Measurements from ENCODE around the gene RALGPS1.

Gene RALGPS1

DNA sequence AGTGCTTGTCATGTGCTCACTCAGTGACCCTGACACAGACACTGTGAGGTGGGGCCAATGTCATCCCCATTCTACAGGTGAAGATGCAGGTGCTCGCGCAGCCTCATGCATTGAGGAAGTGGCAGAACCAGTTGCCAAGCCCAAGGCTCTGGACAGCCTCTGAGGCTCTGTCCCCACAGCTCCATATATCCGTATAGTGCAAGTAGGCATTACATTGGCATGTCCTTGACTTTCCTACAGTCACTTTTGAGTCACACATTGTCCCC is 266.7 kb downstream of the RALGPS1 start:
- Mint-ChIP-seq H3K36me3 (ENCODE audit: insufficient read depth) (peaks cover 3% of the 10 kb centered on the region), H3K27me3 (no peaks in the 10 kb centered on the region), H3K9me3 (no peaks in the 10 kb centered on the region), H3K4me1 (no peaks in the 10 kb centered on the region), H3K27ac (ENCODE audit: low read depth) (no peak overlapping the region), H3K4me3 (no peak overlapping the region)
- ATAC-seq (replicated peaks; ENCODE audit: extremely low read depth, poor library complexity, severe bottlenecking) (no peak), DNase-seq (ENCODE audit: low spot score in 2 of 2) (no peak)

GRCh38 chr9:127181595-127182190 is 267.1 kb downstream of the RALGPS1 start:
- no peaks in the 10 kb centered on the region for H3K9me3 Mint-ChIP-seq
- no peaks in the 10 kb centered on the region for H3K4me1 Mint-ChIP-seq
- no peaks in the 10 kb centered on the region for H3K27me3 Mint-ChIP-seq
- no peak overlapping the region for H3K4me3 Mint-ChIP-seq
- H3K36me3 Mint-ChIP-seq (ENCODE audit: insufficient read depth), result peaks cover 3% of the 10 kb centered on the region
- H3K27ac Mint-ChIP-seq (ENCODE audit: low read depth), result no peak overlapping the region
- ATAC-seq (replicated peaks; ENCODE audit: extremely low read depth, poor library complexity, severe bottlenecking), result no peak
- no peak for DNase-seq (ENCODE audit: low spot score in 2 of 2)

DNA sequence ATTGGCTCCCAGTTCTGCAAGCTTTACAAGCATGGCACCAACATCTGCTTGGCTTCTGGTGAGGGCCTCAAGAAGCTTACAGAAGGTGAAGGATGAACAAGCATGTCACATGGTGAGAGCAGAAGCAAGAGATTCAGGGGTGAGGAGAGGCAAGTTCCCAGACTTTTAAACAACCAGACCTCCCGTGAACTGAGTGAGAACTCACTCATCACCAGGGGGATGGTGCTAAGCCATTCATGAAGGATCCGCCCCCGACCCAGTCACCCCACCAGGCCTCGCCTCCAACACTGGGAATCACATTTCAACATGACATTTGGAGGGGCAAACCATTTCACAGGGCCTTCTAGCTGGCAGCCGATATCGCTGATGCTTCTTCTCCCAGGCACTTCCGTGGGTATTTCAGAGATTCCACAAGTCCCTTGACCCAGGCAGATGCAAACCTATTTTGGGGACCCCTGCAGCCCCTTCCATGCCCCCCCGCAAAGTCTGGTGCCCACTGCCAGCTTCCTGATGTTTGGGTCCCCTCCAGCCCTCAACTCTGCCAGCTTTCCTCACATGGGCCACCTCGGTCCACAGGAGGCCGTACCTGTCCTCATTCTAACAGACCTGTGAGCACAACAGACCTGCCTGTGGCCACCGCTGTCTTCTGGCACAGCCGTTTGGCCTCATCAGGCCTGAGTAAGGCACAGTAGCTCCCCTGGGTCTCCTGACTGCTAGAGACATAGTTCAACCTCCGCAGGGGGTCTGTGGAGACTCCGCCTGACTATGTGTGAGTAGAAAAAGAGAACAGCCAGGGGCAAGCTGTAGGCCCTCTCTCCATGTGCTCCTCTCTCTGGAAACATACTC is 268.5 kb downstream of the RALGPS1 start:
- no peaks in the 10 kb centered on the region for H3K27me3 Mint-ChIP-seq
- no peaks in the 10 kb centered on the region for H3K9me3 Mint-ChIP-seq
- peaks cover 3% of the 10 kb centered on the region for H3K36me3 Mint-ChIP-seq (ENCODE audit: insufficient read depth)
- H3K27ac Mint-ChIP-seq (ENCODE audit: low read depth), result no peak overlapping the region
- H3K4me3 Mint-ChIP-seq, result no peak overlapping the region
- H3K4me1 Mint-ChIP-seq, result no peaks in the 10 kb centered on the region
- no peak for ATAC-seq (replicated peaks; ENCODE audit: extremely low read depth, poor library complexity, severe bottlenecking)
- DNase-seq (ENCODE audit: low spot score in 2 of 2), result no peak

- H3K4me1 Mint-ChIP-seq, result no peaks in the 10 kb centered on the region
- H3K27me3 Mint-ChIP-seq, result no peaks in the 10 kb centered on the region
- H3K27ac Mint-ChIP-seq (ENCODE audit: low read depth), result no peak overlapping the region
- H3K4me3 Mint-ChIP-seq, result no peak overlapping the region
- H3K9me3 Mint-ChIP-seq, result no peaks in the 10 kb centered on the region
- peaks cover 3% of the 10 kb centered on the region for H3K36me3 Mint-ChIP-seq (ENCODE audit: insufficient read depth)
- ATAC-seq (replicated peaks; ENCODE audit: extremely low read depth, poor library complexity, severe bottlenecking) (no peak), DNase-seq (ENCODE audit: low spot score in 2 of 2) (no peak)
These were observed 269.4 kb downstream of the RALGPS1 start for GRCh38 chr9:127183814-127184582.

- H3K27me3 Mint-ChIP-seq, result no peaks in the 10 kb centered on the region
- peaks cover 3% of the 10 kb centered on the region for H3K36me3 Mint-ChIP-seq (ENCODE audit: insufficient read depth)
- ATAC-seq (replicated peaks; ENCODE audit: extremely low read depth, poor library complexity, severe bottlenecking), result no peak
- no peak overlapping the region for H3K27ac Mint-ChIP-seq (ENCODE audit: low read depth)
- H3K4me3 Mint-ChIP-seq, result no peak overlapping the region
- DNase-seq (ENCODE audit: low spot score in 2 of 2), result no peak
- H3K4me1 Mint-ChIP-seq, result no peaks in the 10 kb centered on the region
- H3K9me3 Mint-ChIP-seq, result no peaks in the 10 kb centered on the region
These were observed 270.1 kb downstream of the RALGPS1 start for GRCh38 chr9:127184641-127185040.

DNA sequence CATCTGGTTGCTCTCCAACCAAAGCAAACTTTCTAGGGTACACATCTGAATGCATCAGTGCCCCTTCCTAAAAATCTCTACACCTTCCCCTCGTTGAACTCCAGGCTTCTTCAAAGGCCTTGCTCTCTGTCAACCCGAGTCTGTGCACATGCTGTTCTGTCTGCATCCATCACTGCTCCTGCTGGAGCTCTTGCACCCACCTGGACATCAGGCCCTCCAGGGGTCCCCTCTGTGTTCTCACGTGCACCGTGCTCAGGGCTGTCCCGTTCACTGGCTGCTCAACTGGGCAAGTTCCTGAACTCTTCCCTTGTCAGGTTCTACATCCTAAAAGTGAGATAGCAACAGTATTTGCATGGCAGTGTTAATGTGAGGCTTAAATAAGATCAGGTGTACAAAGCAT is 270.6 kb downstream of the RALGPS1 start:
- no peaks in the 10 kb centered on the region for H3K4me1 Mint-ChIP-seq
- H3K4me3 Mint-ChIP-seq, result no peak overlapping the region
- peaks cover 3% of the 10 kb centered on the region for H3K36me3 Mint-ChIP-seq (ENCODE audit: insufficient read depth)
- no peaks in the 10 kb centered on the region for H3K27me3 Mint-ChIP-seq
- no peak for ATAC-seq (replicated peaks; ENCODE audit: extremely low read depth, poor library complexity, severe bottlenecking)
- H3K9me3 Mint-ChIP-seq, result no peaks in the 10 kb centered on the region
- DNase-seq (ENCODE audit: low spot score in 2 of 2), result no peak
- no peak overlapping the region for H3K27ac Mint-ChIP-seq (ENCODE audit: low read depth)

- DNase-seq (ENCODE audit: low spot score in 2 of 2), result no peak
- Mint-ChIP-seq H3K9me3 (no peaks in the 10 kb centered on the region), H3K4me3 (no peak overlapping the region), H3K27ac (ENCODE audit: low read depth) (no peak overlapping the region), H3K36me3 (ENCODE audit: insufficient read depth) (peaks cover 3% of the 10 kb centered on the region), H3K27me3 (no peaks in the 10 kb centered on the region), H3K4me1 (no peaks in the 10 kb centered on the region)
- ATAC-seq (replicated peaks; ENCODE audit: extremely low read depth, poor library complexity, severe bottlenecking), result no peak
These were observed 271.6 kb downstream of the RALGPS1 start for GRCh38 chr9:127185931-127186781.

DNA sequence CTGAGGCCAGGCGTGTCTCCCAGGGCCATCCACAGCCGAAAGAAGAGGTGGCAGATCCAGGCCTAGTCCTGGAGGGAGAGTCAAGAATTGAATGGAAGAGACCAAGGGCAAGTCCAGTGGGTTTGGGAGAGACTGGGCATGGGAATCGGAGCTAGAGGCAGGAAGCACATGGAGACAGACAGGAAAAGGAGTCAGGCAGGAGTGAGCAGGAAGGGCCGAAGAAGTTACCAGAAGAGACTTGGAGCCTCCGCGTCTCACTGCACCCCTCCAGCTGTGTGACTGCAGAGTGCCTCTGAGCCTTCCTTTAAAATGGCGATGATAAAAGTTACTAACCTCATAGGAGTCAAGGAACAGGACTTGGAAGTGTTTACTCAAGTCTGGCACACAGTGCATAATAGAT is 272.2 kb downstream of the RALGPS1 start:
- no peak overlapping the region for H3K27ac Mint-ChIP-seq (ENCODE audit: low read depth)
- no peaks in the 10 kb centered on the region for H3K9me3 Mint-ChIP-seq
- H3K4me3 Mint-ChIP-seq, result no peak overlapping the region
- H3K4me1 Mint-ChIP-seq, result no peaks in the 10 kb centered on the region
- ATAC-seq (replicated peaks; ENCODE audit: extremely low read depth, poor library complexity, severe bottlenecking) (no peak), DNase-seq (ENCODE audit: low spot score in 2 of 2) (no peak)
- H3K27me3 Mint-ChIP-seq, result no peaks in the 10 kb centered on the region
- H3K36me3 Mint-ChIP-seq (ENCODE audit: insufficient read depth), result no peaks in the 10 kb centered on the region

- DNase-seq (ENCODE audit: low spot score in 2 of 2), result no peak
- no peaks in the 10 kb centered on the region for H3K27me3 Mint-ChIP-seq
- no peak for ATAC-seq (replicated peaks; ENCODE audit: extremely low read depth, poor library complexity, severe bottlenecking)
- no peak overlapping the region for H3K4me3 Mint-ChIP-seq
- no peaks in the 10 kb centered on the region for H3K36me3 Mint-ChIP-seq (ENCODE audit: insufficient read depth)
- H3K4me1 Mint-ChIP-seq, result no peaks in the 10 kb centered on the region
- H3K27ac Mint-ChIP-seq (ENCODE audit: low read depth), result no peak overlapping the region
- H3K9me3 Mint-ChIP-seq, result no peaks in the 10 kb centered on the region
These were observed 272.8 kb downstream of the RALGPS1 start for GRCh38 chr9:127187231-127187956.

- Mint-ChIP-seq H3K27me3 (no peaks in the 10 kb centered on the region), H3K4me3 (no peak overlapping the region), H3K36me3 (ENCODE audit: insufficient read depth) (peaks cover 2% of the 10 kb centered on the region), H3K9me3 (no peaks in the 10 kb centered on the region), H3K27ac (ENCODE audit: low read depth) (no peak overlapping the region), H3K4me1 (no peaks in the 10 kb centered on the region)
- no peak for DNase-seq (ENCODE audit: low spot score in 2 of 2)
- ATAC-seq (replicated peaks; ENCODE audit: extremely low read depth, poor library complexity, severe bottlenecking), result no peak
These were observed 273.8 kb downstream of the RALGPS1 start for GRCh38 chr9:127188396-127188795.

DNA sequence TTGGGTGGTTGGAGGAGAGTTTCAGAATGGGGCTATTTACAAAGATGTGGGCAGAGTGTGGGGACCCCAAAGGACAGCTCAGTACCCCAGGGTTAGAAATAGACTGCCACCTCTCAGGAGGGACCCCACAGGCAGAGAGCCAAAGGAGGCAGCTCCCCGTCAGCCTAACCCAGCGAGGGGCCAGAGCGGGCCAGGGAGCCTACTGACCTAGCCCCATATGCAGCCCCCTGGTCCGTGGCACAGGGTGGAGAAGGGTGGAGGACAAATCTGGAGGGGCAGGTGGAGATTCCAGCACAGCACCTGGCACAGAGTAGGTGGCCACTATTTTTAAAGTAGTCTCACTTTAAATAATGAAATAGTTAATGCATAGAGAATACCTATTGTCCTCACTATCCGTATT is 275.0 kb downstream of the RALGPS1 start:
- Mint-ChIP-seq H3K4me3 (no peak overlapping the region), H3K27me3 (no peaks in the 10 kb centered on the region), H3K36me3 (ENCODE audit: insufficient read depth) (peaks cover 2% of the 10 kb centered on the region), H3K27ac (ENCODE audit: low read depth) (no peak overlapping the region), H3K4me1 (no peaks in the 10 kb centered on the region), H3K9me3 (no peaks in the 10 kb centered on the region)
- DNase-seq (ENCODE audit: low spot score in 2 of 2) (no peak), ATAC-seq (replicated peaks; ENCODE audit: extremely low read depth, poor library complexity, severe bottlenecking) (no peak)

DNA sequence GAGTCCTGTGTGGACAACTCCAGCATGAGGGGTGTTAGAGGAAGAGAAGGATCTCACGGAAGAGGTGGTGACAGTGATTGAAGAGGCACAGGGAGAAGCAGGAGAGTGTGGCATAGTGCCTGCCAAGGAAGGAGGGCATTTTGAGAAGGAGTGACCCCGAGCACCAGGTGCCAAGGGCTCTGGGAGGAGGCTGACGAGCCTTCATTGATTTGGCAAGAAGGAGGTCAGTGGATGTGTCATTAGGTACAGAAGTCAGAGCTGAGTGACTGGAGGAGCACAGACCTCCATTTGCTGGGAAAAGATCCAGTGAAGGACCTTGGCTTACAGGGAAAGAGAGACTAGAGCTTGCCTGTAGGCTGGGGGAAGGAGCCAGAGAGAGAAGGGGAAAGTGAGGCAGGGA is 278.2 kb downstream of the RALGPS1 start:
- Mint-ChIP-seq H3K27me3 (no peaks in the 10 kb centered on the region), H3K4me3 (no peak overlapping the region), H3K27ac (ENCODE audit: low read depth) (no peak overlapping the region), H3K9me3 (no peaks in the 10 kb centered on the region), H3K4me1 (no peaks in the 10 kb centered on the region), H3K36me3 (ENCODE audit: insufficient read depth) (peaks cover 2% of the 10 kb centered on the region)
- ATAC-seq (replicated peaks; ENCODE audit: extremely low read depth, poor library complexity, severe bottlenecking) (no peak), DNase-seq (ENCODE audit: low spot score in 2 of 2) (no peak)

All from central memory CD8-positive, alpha-beta T cell (primary cell).